A549 treated with AZD9567 at 1 μM for 4 hours (cell line): ENCODE measurements around the gene OBP2A. TPM values are rescaled to one million over a fixed set of nuclear protein-coding genes. Genes with fewer than 3 reads are reported as not detected.

Experiments used
- total RNA-seq: library from RNA; stranded (reverse); fragments of 200-300 nt; extraction: Qiagen RNA extraction; gene quantifications from 5 replicates; pipeline ENCODE4 v1.2.3, GENCODE V29; 2022; ENCODE audit not compliant: insufficient read depth

OBP2A gene
- 0.17 to 0.19 TPM in 2 of 5 replicates, not detected in the others for total RNA-seq

GRCh38 chr9:135545646-135546176 lies at the start of gene OBP2A:
OBP2A (plus strand) TSS chr9:135546126; CDS start chr9:135546181, 55 bp downstream.

DNA sequence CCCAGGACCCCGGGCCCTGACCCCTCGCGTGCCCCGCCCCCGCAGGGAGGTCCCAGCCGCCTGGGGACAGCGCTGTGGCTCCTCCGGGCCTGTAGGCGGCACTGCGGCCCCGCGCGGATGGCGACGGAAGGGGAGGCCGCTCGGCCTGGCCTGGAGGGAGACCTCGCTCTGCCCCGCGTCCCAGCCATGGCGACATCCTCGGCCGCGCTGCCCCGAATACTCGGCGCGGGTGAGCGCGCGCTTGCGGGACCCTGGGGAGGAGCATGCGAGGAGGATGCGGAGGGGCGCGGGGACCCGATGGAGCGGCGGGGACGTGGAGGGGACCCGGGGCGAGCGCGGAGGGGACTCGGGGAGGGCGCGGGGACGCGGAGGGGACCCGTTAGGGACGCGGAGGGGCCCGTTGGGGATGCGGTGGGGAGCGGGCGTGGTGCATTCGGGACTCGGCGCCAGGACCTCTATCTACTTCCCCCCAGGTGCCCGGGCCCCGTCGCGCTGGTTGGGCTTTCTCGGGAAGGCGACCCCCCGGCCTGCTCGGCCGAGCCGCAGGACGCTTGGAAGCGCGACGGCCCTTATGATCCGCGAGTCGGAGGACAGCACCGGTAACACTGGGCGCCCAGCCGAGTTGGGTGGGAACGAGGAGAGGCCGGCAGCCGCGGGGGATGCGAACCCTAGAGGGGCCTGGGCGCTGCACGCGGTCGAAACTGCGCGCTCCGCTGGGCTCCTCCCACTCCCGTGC lies 45.2 kb upstream of the OBP2A start, which contains the start of gene MRPS2:
Gene MRPS2 (plus strand): TSS at position 158 of the 736 bp plus-strand sequence. CDS start 29 bp downstream, at position 187.

GRCh38 chr9:135520916-135521607 lies 24.9 kb upstream of the OBP2A start, which contains the start of gene LCN1:
LCN1 (plus strand) TSS chr9:135521440; CDS start chr9:135521498, 58 bp downstream.

DNA sequence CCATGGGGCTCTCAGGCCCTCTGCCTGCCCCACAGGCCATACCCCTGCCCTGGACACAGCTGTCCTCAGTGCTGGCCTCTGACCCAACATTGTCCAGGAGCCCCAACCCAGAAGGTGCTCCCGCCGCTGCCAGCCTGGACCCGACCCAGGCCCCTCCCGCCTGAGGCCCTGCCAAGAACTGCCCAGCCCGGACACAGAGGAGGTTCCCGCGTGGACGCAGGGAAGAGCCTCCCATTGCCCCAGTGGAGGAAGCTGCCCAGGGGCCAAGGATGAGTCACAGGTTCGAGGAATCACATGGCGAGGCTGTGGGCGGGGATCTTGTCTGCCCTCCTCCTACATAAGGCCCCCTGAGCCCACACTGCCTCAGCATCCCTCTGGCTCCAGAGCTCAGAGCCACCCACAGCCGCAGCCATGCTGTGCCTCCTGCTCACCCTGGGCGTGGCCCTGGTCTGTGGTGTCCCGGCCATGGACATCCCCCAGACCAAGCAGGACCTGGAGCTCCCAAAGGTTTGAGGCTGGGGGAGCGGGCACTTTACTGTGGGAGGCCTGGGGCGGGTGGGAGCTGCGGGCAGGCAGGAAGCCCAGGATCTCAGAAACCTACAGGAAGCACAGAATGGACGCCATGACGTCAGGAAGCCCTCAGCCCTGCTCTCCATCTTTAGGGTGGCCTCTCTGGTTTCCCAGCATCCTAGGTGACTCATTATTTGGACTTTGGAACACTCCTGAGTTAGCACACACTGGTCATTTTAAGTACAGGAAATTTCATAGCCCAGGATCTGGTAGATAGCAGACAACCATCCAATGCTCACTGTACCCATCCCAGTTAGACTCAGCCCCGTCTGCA lies 15.7 kb downstream of the OBP2A start, which contains the start of gene PAEP:
Gene PAEP (plus strand): TSS at position 366 of the 844 bp plus-strand sequence.

Other genes starting within 250 kb of the OBP2A start
- gene PPP1R26, start 66.3 kb upstream of the OBP2A start, total RNA-seq, result 13.7 to 19.5 TPM (median 18.8 TPM) in 5 replicates
- gene MRPS2, start 45.4 kb upstream of the OBP2A start, total RNA-seq, result 110 to 136 TPM (median 129 TPM) in 5 replicates
- not detected in 5 replicates for gene LCN1, start 24.7 kb upstream of the OBP2A start, total RNA-seq
- 0.36 to 0.54 TPM (median 0.48 TPM) in 4 of 5 replicates, not detected in the other for gene PAEP, start 15.6 kb downstream of the OBP2A start, total RNA-seq
- gene GLT6D1, start 93.4 kb downstream of the OBP2A start, total RNA-seq, result not detected in 5 replicates
- not detected in 5 replicates for gene LCN9, start 117.2 kb downstream of the OBP2A start, total RNA-seq
- 0.06 TPM in 1 of 5 replicates, not detected in the others for gene SOHLH1, start 153.4 kb downstream of the OBP2A start, total RNA-seq
- gene KCNT1, start 156.1 kb downstream of the OBP2A start, total RNA-seq, result not detected in 5 replicates